ENCODE results near the gene SETD3.

DNA sequence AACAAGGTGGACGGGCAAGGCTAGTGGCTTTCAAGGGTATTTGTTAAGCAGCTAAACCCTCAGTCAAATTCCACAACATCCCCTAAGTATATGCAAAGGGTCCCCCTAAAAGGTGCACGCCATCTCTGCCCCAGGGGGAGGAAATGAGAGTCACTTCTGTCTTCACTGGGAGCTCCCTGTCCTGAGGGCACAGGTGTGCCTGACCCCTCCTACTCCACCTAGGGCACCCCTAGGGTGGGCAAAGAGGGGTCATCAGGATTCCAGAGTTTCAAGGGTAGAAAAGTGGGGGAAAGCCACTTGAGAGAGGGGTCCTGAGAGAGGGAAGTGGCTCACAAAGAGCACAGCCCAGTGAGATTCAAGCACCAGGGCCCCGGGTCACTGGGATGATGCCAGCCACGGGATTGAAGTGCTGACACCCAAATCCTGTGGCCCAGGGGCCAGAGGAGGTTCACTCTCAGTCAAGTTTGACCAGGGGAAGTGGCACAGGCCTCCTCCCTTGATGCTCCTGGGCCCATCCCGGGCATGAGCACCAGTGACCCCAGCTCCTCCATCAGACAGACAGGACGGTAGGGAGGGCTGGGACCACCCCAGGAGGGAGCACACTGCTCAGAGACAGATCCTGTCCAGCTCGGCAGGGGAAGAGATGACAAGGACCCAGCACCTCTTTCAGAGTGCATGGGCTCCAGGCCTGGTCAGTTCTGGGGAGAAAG lies 126.3 kb downstream of the SETD3 start:
- TF ChIP-seq, protein P1, sequence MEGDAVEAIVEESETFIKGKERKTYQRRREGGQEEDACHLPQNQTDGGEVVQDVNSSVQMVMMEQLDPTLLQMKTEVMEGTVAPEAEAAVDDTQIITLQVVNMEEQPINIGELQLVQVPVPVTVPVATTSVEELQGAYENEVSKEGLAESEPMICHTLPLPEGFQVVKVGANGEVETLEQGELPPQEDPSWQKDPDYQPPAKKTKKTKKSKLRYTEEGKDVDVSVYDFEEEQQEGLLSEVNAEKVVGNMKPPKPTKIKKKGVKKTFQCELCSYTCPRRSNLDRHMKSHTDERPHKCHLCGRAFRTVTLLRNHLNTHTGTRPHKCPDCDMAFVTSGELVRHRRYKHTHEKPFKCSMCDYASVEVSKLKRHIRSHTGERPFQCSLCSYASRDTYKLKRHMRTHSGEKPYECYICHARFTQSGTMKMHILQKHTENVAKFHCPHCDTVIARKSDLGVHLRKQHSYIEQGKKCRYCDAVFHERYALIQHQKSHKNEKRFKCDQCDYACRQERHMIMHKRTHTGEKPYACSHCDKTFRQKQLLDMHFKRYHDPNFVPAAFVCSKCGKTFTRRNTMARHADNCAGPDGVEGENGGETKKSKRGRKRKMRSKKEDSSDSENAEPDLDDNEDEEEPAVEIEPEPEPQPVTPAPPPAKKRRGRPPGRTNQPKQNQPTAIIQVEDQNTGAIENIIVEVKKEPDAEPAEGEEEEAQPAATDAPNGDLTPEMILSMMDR (conservative IDR thresholded peaks at IDR 0.05; ENCODE audit: low read depth in 2 of 2), result no peak
- TF ChIP-seq EZH2phosphoT487 (IDR thresholded peaks at IDR 0.05; ENCODE audit: unreplicated experiment) (no peak), EZH2 (IDR thresholded peaks at IDR 0.05; ENCODE audit: low read depth, unreplicated experiment) (no peak), ZNF331 (CRISPR knock-in tag; IDR thresholded peaks at IDR 0.05; ENCODE audit: low read depth) (no peak), ZNF114 (CRISPR knock-in tag; IDR thresholded peaks at IDR 0.05) (no peak), POLR2AphosphoS5 (IDR thresholded peaks at IDR 0.05; ENCODE audit: low read depth) (no peak)
